MM.1S (cell line): ENCODE results near the gene CCDC83.

Experiments used
- EZH2 ChIP-seq: fragments of 300-600 bp; sonication (generic); optimal IDR thresholded peaks from 2 replicates; pipeline ENCODE3; 2017; ENCODE audit warnings: low read depth, mild to moderate bottlenecking, antibody characterized with exemption, low read length, mixed read lengths
- EZH2phosphoT487 ChIP-seq: fragments of 300-600 bp; sonication (generic); IDR thresholded peaks from 2 replicates; pipeline ENCODE4 v1.6.1; 2018; ENCODE audit warnings: antibody characterized with exemption, low read length
- TF ChIP-seq, protein P1 (sequence below): fragments of 300-600 bp; sonication (generic); IDR thresholded peaks from 2 replicates; pipeline ENCODE4 v1.5.1; 2016; ENCODE audit warnings: antibody characterized with exemption, low read length, mixed read lengths

DNA sequence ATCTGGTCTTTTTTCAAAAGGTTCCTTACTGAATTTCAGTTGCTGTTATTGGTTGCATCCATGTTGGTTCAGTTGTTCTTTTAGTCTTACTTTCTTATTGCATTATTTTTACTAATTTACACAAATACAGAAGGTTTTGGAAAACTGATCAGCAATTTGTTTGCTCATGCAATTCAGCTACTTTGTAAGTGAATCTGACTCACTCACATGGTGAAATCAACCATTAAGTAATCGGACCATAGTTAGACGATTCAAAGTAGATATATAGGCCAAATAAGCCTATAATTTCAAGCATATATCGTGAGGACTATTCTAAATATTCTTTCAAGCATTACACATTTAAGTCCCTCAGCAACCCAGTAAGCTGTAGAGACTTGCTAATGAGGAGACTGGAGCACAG is 41.7 kb downstream of the CCDC83 start:
- TF ChIP-seq, protein P1, sequence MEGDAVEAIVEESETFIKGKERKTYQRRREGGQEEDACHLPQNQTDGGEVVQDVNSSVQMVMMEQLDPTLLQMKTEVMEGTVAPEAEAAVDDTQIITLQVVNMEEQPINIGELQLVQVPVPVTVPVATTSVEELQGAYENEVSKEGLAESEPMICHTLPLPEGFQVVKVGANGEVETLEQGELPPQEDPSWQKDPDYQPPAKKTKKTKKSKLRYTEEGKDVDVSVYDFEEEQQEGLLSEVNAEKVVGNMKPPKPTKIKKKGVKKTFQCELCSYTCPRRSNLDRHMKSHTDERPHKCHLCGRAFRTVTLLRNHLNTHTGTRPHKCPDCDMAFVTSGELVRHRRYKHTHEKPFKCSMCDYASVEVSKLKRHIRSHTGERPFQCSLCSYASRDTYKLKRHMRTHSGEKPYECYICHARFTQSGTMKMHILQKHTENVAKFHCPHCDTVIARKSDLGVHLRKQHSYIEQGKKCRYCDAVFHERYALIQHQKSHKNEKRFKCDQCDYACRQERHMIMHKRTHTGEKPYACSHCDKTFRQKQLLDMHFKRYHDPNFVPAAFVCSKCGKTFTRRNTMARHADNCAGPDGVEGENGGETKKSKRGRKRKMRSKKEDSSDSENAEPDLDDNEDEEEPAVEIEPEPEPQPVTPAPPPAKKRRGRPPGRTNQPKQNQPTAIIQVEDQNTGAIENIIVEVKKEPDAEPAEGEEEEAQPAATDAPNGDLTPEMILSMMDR: no peak
- TF ChIP-seq EZH2 (no peak), EZH2phosphoT487 (no peak)
